NCI-H1694 treated with DMSO at 0.1 percent for 48 hours (cell line): ENCODE data around the gene POLD4.

ENCODE experiments used
- DNase-seq: peaks from one replicate; lab custom pipeline; 2025; lab: John Stamatoyannopoulos, UW

POLD4 gene

DNA sequence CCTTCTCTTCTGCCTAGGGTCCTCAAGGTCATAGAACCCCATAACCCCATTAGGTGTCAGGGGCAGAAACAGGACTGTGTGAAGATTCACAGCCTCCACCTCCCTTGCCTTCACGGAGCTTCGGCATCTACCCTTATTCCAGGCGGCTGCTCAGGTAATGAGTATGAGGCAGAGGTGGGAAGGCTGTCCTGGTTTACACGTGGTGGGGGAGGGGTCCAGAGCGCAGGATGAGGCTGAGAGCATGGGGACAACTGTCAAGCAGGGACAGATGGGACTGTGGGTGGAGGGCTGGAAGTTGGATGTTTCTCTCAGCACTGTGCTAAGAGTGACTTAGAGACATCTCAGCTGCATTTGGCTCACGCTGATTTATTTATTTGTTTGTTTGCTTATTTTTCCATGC lies 34.2 kb upstream of the POLD4 start:
- DNase-seq, result no peak

GRCh38 chr11:67387069-67387468 lies 33.7 kb upstream of the POLD4 start:
- no peak for DNase-seq

DNA sequence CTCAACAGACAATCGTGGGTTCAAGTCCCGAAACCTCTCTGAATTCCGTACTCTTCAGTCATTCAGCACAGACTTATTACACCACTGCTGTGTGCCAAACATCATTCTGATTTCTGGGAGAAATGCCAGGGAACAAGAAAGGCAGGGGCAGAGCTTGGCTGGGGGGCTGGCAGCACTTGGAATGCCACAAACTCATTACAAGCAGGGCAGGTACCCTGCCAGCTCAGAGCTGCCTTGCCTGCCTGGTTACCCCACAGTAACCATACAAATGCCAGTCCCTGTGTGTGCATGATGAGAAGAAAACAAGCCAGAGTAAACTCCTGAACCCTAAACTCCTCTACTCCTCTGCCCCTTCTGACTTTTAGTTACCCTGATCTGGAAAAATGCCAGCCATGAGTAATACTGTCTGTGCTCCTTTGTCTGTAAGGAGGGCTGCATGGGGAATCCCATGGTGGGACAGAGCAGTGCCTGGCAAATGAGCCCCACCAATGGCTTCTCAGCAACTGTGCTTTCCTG lies 31.6 kb upstream of the POLD4 start:
- no peak for DNase-seq

GRCh38 chr11:67382276-67383136 lies 29.2 kb upstream of the POLD4 start:
- peak; percentile 54 for DNase-seq

- no peak for DNase-seq
Measured at GRCh38 chr11:67381244-67381972, 28.1 kb upstream of the POLD4 start.

DNA sequence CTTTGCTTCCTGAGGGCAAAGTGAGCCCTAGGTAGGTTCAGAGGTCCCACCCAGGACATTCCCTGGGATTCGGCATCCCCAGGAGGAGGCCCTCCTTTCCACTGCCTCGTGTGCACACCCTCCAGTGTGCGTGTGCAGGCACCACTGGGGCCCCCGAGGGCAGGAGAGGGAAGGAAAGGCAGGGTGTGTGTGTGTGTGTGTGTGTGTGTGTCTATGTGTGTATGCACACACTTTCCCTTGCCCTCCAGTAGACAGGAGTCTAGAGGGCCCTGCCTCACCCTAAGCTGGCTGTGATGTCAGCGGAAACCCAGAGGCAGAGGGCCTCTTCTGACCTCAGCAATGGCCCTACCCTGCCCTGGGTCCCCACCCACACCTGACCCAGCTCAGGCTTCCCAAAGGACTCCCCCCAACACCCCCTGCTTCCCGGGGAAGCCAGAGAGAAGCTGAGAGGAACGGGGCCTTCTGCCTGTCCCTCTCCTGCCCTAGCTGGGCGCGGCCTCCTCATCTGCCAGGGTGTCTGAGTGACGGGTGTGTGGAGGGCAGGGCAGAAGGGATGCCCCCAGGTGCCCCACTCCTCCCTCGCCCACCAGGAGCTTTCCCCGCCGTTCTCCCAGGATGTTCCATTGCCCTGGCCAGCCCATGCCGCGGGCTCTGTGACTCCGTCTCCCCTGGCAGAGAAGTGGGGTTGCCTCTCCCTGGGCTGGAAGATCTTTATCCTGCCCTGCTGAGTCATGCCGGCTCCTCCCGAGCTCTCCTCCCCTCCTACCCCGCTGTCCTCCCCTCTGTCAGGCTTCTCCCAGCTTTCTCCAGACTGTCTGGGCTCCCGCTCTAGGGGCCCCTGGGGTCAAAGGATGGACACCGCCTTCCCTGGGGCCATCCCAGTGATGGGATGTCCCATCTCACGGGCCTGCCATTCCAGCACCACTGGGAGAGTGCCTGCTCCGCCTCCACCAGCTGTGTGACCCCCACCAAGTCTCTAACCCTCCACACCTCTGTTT lies 26.0 kb upstream of the POLD4 start:
- no peak for DNase-seq

DNA sequence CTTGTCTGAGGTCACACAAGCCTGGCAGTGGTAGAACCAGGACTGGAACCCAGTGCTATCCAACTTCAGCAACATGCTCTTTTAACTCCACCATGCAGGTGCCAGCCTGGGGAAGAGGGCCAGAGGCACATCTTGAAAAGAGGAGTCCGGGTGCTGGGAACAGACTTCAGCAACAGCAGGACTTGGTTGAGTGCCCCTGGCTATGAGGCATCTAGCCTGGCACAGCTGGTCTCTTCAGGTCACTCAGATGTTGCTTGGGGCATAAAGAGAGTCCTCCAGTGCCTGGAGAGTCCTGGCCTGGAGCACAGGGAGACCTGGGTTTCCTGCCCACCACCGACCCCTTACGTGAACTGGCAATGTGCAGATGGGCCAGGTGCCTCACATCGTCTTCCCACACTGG lies 25.2 kb upstream of the POLD4 start:
- no peak for DNase-seq

DNA sequence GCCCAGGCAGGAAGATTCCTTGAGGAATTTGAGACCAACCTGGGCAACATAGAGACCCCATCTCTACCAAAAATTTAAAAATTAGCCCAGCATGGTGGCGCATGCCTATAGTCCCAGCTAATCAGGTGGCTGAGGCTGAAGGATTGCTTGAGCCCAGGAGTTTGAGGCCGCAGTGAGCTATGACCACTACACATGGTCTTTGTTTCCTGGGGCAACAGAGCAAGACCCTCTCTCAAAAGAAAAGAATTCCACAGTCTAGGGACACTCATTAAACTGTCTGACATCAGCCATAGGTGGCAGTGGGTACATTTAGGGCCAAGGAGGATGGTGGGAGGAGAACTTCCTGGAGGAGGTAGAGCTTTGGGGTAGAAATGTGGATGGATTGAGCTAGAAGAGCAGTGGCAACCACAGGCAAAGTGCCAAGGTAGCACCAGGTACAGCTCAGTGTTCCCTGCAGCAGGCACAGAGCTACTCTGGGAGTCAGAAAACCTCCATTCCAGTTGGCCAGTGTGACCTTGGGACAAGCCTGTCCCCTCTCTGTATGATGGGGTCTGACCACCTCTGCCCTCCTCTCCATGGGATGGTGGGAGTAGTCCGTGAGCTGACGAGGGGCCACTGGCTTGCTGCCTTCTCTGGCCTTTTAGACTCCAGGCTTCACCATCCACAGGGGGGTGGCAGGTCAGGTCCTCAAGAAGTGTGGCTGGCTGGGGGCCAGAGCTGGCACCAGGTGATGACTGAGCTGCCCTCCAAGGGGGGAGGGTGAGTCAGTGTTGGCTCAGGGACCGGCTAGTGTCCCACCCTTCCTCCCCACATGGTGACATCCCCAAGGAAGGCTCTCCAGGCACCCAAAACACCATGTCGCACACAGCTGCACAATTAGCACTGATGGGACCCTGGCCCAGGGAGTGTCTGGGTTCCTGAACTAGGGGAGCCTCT lies 23.8 kb upstream of the POLD4 start:
- no peak for DNase-seq

DNA sequence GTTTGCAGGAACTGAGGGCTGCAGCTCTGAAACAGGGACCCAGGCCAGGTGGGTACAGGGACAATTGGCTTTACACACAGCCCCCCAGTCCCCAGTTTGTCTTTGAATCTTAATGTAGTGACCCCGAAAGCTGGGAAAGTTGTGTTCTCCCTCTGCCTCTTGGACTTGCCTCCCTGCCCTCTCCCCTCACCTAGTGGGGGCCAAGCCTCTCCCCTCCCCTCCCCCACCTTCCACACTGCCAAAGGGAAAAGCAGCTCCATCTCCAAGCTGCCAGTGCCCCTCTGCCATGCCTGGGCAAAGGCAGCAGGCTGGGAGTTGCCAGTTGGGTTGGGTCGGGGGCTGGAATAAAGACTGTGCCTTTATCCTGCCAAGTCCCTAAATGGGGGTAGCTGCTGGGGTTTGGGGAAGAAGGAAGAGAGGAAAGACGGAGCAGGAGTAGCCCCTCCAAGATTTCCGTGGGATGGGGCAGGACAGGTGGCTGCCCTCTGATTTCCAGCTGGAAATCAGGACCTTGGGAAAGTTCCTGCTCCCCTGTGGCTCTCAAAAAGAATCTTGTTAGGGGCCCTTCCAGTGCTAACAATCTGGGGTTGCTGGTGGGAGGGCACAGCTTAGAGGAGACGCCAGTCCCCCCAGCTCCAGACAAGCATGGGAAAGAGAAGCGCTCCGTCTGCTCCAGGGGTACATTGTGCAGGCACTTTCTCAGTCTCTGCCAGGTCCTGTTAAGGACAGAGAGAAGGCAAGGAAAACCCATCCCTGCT lies 22.9 kb upstream of the POLD4 start:
- no peak for DNase-seq

GRCh38 chr11:67375320-67376055 lies 22.1 kb upstream of the POLD4 start:
- no peak for DNase-seq

DNA sequence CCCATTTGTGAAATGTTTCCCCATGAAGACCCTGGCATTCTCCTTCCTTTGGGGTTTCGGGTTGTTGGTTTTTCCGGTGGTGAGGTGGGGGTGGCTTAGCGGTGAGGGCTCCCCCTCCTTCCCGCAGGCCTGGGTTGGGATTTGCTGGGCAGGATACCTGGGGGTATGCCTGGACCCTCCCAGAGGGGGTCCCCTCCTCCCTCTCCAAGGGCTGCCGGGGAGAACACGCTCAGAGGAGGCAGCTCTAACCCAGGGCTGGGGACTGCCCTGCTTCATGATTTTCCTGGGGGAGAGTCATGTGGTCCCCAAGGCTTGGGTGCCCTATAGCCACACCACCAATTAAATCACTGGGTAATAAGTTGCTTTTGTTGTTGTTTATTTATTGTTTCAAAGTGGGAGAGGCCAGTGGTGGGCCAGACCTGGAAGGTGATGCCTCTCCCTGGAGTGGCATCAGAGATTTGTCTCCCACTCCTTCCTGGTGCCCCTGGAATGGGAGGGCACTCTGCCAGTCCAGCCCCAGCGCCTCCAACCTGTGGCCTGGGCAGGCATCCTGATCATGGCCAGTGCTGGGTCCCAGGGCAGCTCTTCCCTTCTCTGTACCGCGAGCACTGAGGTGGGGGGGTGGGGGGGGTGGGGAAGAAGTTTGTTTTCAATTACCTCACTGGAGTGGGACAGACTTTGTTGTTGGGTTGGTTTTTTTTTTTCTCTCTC lies 21.4 kb upstream of the POLD4 start:
- no peak for DNase-seq

GRCh38 chr11:67373648-67374570 lies 20.6 kb upstream of the POLD4 start:
- no peak for DNase-seq

DNA sequence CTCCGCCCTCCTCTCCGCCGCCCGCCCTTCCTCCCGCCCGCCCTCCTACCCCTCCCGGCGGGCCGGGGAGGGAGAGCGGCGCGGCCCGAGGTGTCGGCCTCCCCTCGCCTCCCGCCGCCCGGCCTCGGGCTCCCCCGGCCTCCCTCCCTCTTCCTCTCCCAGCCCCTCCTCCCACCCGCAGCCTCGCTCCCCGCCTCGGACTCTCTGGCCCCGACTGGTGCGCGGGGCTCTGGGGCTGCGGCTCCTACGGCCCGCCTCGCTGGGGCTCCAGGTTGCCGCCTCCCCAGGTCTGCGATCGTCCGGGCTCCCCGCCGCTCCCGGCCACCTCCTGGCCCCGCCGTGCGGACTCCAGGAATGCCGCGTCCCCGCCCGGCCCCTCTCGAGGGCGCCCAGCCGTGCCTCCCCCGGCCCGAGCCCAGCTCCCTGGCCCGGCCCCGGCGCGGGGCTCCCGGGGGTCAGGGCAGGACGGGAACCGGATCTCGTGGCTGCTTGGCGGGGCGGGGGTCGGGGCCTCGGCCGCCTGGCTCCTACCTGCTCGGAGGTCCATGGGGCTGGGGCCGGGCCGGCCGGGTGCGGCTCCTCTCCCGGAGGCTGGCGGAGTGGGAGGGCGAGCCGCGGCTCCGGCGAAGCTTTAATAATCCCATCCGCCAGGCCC lies 19.8 kb upstream of the POLD4 start, which contains the start of gene CLCF1:
Gene CLCF1, minus strand, starts transcription at position 606 of the 655 bp plus-strand sequence. Its CDS starts 59 bp downstream, at position 547.
- no peak for DNase-seq

DNA sequence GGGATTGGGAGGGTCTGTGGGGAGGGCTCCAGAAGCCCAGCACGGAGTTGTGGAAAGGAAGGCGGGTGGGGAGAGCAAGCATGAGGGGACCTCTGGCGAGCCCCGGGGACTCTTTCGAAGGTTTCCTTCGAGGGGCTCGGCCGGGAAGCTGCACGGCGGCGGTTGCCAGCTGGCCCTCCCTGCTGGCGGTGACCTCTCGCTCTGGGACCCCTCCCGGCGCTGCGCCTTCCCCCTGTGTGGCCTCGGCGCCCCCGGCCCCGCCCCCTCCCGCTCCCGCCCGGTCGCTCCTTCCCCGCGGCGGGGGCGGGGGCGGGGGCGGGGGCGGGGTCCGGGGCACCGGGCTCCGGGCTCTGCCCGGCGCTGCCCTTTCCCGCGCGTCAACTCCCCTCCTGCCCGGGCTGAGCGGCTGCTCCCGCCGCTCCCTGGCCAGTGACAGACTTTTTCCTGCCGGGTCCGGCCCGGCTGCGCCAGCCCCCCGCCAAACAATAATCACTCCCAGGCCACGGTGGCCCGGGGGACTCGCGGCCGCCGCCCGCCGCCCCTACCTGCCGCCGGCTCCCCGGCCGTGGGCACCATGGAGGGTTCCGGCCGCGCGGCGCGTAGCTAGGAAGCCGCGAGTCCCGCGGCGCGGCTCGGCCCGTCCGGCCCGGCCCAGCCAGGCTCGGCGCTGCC lies 19.1 kb upstream of the POLD4 start:
- DNase-seq, result no peak

DNA sequence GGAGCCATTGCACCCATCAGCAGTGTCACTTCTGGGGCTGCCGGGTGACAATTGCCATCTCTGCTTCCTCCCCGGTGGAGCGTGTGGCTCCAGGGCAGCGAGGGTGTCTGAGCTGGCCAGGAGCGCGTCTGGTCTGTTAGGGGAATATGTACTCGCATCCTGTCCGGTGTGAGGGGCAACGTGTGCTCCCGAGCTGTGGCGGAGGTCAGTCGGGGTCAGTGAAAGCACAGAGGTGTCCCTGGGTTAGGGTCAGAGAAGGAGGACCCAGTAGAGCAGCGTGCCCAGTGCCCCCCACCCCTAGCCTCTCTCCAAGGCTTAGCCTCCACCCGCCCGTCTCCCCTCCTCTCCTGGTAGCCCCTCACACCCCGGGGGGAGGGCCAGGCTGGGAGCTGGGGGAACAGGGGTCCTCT lies 18.6 kb upstream of the POLD4 start:
- no peak for DNase-seq

- DNase-seq, result no peak
Measured at GRCh38 chr11:67371189-67371910, 18.0 kb upstream of the POLD4 start.
